B cell (primary cell): Measurements from ENCODE around the gene KCNJ12. TPM values are rescaled to one million over a fixed set of nuclear protein-coding genes. Genes with fewer than 3 reads are reported as not detected.

Source experiments
- ATAC-seq: fragments of 200-7000 bp; cut with Tn5 transposase; one replicate; pipeline ENCODE4 v1.10.0; 2021; ENCODE audit warnings: low read depth, mild to moderate bottlenecking, moderate number of reproducible peaks, moderate library complexity
- CTCF ChIA-PET: fragments of 350-600 bp; sonication (Branson Sonifier 250); formaldehyde crosslinking; loops from one replicate; lab custom pipeline; 2021; ENCODE audit warnings: antibody characterized with exemption, inconsistent platforms; lab: Charles Lee
- POLR2A ChIA-PET: fragments of 350-600 bp; sonication (Branson Sonifier 250); formaldehyde crosslinking; loops from one replicate; lab custom pipeline; 2021; ENCODE audit warnings: antibody characterized with exemption; lab: Charles Lee
- DNase-seq: peaks from one replicate; pipeline ENCODE4 v3.0.0; 2013
- H2AFZ ChIP-seq: 2 replicates; pipeline ENCODE4 v1.6.1; 2012; ENCODE audit warnings: mild to moderate bottlenecking, low read depth, low read length; ENCODE audit not compliant: insufficient read depth, poor library complexity, severe bottlenecking
- H3K27ac ChIP-seq, 2 donors: 1 replicate in 1 of 2; 2 replicates in 1 of 2; pipeline ENCODE4 v1.5.1; 2012 to 2013; ENCODE audit warnings: low read length in 2 of 2, mild to moderate bottlenecking in 2 of 2, moderate library complexity in 1 of 2
- H3K27me3 ChIP-seq, 4 experiments: fragments of 200-600 bp in 1 of 4; sonication (generic) in 1 of 4; replicated peaks in 1 of 4; 1 replicate in 2 of 4; 2 replicates in 2 of 4; pipeline versions ENCODE4 v1.6.1 to v1.7.0; 2013 to 2016; ENCODE audit warnings: low read length in 3 of 4, mild to moderate bottlenecking in 2 of 4, mixed read lengths in 1 of 4, moderate library complexity in 1 of 4; ENCODE audit not compliant: insufficient read depth in 4 of 4, control insufficient read depth in 3 of 4; ENCODE audit errors: control extremely low read depth in 1 of 4
- H3K36me3 ChIP-seq, 2 experiments: replicated peaks in 1 of 2; 1 replicate in 1 of 2; 2 replicates in 1 of 2; pipeline versions ENCODE4 v1.6.1 to v1.7.1; 2013; ENCODE audit warnings: low read length in 1 of 2; ENCODE audit not compliant: insufficient read depth in 2 of 2, control insufficient read depth in 1 of 2; ENCODE audit errors: control extremely low read depth in 1 of 2, extremely low read depth in 1 of 2
- H3K4me1 ChIP-seq, 2 donors: fragments of 200-600 bp in 1 of 2; sonication (generic) in 1 of 2; 1 replicate in 1 of 2; 2 replicates in 1 of 2; pipeline versions ENCODE4 v1.5.1 to v1.6.1; 2013 to 2017; ENCODE audit warnings: low read length in 2 of 2; ENCODE audit not compliant: control insufficient read depth in 2 of 2, insufficient read depth in 2 of 2
- H3K4me2 ChIP-seq: replicated peaks from 2 replicates; pipeline ENCODE3; 2012; ENCODE audit warnings: mild to moderate bottlenecking, low read depth, low read length; ENCODE audit not compliant: poor library complexity, severe bottlenecking
- H3K4me3 ChIP-seq, 5 experiments: fragments of 200-600 bp in 1 of 5; sonication (generic) in 1 of 5; 1 replicate in 3 of 5; 2 replicates in 2 of 5; pipeline versions ENCODE4 v1.5.1 to v1.7.0; 2011 to 2016; ENCODE audit warnings: low read length in 4 of 5, mild to moderate bottlenecking in 4 of 5, low read depth in 2 of 5, control low read depth in 1 of 5, moderate library complexity in 1 of 5; ENCODE audit not compliant: insufficient read depth in 1 of 5; ENCODE audit errors: control extremely low read depth in 1 of 5, extremely low read depth in 1 of 5
- H3K79me2 ChIP-seq: fragments of 200-600 bp; sonication (generic); one replicate; pipeline ENCODE4 v1.6.0; 2016; ENCODE audit warnings: low read length; ENCODE audit not compliant: control insufficient read depth, insufficient read depth
- H3K9ac ChIP-seq: fragments of 200-600 bp; sonication (generic); 2 replicates; pipeline ENCODE4 v1.6.1; 2017; ENCODE audit warnings: mild to moderate bottlenecking, low read length, moderate library complexity
- H3K9me3 ChIP-seq, 3 donors: one replicate each; pipeline versions ENCODE4 v1.6.1 to v1.7.1; 2013; ENCODE audit warnings: low read length in 2 of 3; ENCODE audit not compliant: control insufficient read depth in 2 of 3, insufficient read depth in 1 of 3; ENCODE audit errors: control extremely low read depth in 1 of 3
- H4K20me1 ChIP-seq: 2 replicates; pipeline ENCODE4 v1.6.0; 2012; ENCODE audit warnings: mild to moderate bottlenecking, low read length; ENCODE audit not compliant: insufficient read depth, control insufficient read depth, poor library complexity, severe bottlenecking
- H3K27ac Mint-ChIP-seq: one replicate; pipeline ENCODE4 v1.8.0; 2021; ENCODE audit warnings: mixed read lengths
- H3K27me3 Mint-ChIP-seq: one replicate; pipeline ENCODE4 v1.8.0; 2021; ENCODE audit warnings: mixed read lengths
- H3K4me1 Mint-ChIP-seq: one replicate; pipeline ENCODE4 v1.8.0; 2021; ENCODE audit warnings: mixed read lengths
- H3K4me3 Mint-ChIP-seq: one replicate; pipeline ENCODE4 v1.8.0; 2021; ENCODE audit warnings: mixed read lengths
- H3K9me3 Mint-ChIP-seq: one replicate; pipeline ENCODE4 v1.8.0; 2022; ENCODE audit warnings: mixed read lengths; ENCODE audit not compliant: insufficient read depth
- CTCF ChIP-seq: fragments of 200-600 bp; IDR thresholded peaks from one replicate; pipeline ENCODE4 v1.8.0; 2022; ENCODE audit warnings: antibody characterized with exemption, mild to moderate bottlenecking
- EZH2 ChIP-seq: IDR thresholded peaks from 2 replicates; pipeline ENCODE4 v1.6.1; 2012; ENCODE audit warnings: borderline replicate concordance, low read depth, mild to moderate bottlenecking, moderate library complexity, low read length; ENCODE audit not compliant: insufficient read depth, poor library complexity, severe bottlenecking
- WGBS: methylation state at CpG from one replicate; pipeline ENCODE4 v1.1.5; 2013; ENCODE audit warnings: missing lambda C conversion rate; ENCODE audit not compliant: insufficient coverage; 5-methylcytosine and 5-hydroxymethylcytosine counted together
- intact Hi-C: fragments of 100-400 bp; cut with micrococcal nuclease; formaldehyde crosslinking; loops from one replicate; pipeline ENCODE4 v1.10.0; 2022
- polyA plus RNA-seq: library from polyadenylated mRNA; depleted of rRNA; stranded (reverse); fragments of >200 nt; gene quantifications from 2 replicates; pipeline ENCODE4 v1.2.3, GENCODE V29; 2012
- total RNA-seq, 2 donors: library from RNA; stranded (reverse); fragments of 120-200 nt in 1 of 2; gene quantifications; 1 replicate in 1 of 2; 2 replicates in 1 of 2; pipeline versions ENCODE4 v1.2.3 to v1.2.4, GENCODE V29; 2013 to 2022

Gene KCNJ12
- total and polyA plus RNA-seq, 2 donors (not counting 1 experiment from before 2014, with no cell fraction given), result not detected

GRCh38 chr17:21357281-21357680 is 18.9 kb upstream of the KCNJ12 start:
- Histone ChIP-seq H3K4me2 (no peak overlapping the region), H3K9ac (no peak overlapping the region), H2AFZ (no peak overlapping the region), H3K36me3 (no peaks in the 10 kb centered on the region), H3K27me3 (no peaks in the 10 kb centered on the region), H3K79me2 (no peaks in the 10 kb centered on the region), H3K4me3 (no peak overlapping the region), H3K9me3 (no peaks in the 10 kb centered on the region), H3K4me1 (no peaks in the 10 kb centered on the region), H3K27ac (no peak overlapping the region), H4K20me1 (no peaks in the 10 kb centered on the region)
- intact Hi-C loops, result no loop called here
- POLR2A ChIA-PET, result no interaction called here
- Mint-ChIP-seq H3K4me3 (no peak overlapping the region), H3K27me3 (peaks cover 3% of the 10 kb centered on the region), H3K27ac (no peak overlapping the region), H3K9me3 (no peaks in the 10 kb centered on the region), H3K4me1 (no peaks in the 10 kb centered on the region)
- no peak for TF ChIP-seq EZH2
- no peak for TF ChIP-seq CTCF
- CTCF ChIA-PET, result no interaction called here
- ATAC-seq (no peak), DNase-seq (no peak)
- 91% methylated on average over 4 of the region's 5 CpGs for WGBS

DNA sequence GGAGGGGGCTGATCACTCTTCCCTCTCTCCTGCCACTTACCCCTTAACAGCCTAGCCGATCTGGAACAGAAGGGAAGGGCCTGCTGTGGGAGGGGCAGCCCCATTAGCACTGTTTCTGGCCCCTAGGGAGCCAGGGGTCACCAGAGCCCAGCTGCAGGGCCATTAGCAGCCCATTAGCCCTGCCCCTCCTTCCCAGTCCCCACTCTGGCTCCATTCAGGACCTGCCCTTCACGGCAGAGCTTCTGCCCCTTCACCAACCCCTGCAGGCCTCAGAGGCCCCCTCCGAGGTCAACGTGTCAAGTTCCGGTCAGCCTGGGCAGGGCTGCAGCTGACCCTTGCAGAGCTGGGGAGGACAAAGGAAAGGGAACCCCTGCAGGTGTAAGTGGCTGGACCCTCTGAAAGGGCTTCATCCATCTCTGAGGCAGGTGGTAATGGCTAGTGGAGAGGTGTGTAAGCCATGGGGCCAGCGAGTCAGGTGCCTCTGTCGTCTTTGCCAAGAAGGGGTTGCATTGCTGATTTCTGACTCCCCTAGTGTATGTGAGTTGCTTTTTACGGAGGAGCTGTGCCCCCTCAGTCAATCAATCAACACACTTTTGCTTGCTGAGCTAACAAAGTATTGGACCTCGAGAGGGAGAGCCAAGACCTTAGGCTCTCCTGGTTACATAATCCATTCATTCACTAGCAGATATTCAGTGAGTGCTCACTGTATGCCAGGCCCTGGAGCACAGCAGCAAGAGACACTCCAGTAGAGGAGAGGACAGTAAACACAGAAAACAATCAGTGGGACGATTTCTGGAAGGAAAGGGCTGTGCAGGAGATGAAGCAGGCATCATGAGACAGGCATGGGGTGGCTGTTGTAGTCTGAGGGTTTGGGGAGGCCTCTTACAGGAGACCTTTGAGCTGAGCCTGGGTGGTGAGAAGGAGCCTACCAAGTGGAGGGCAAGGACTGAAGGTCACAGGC is 18.2 kb upstream of the KCNJ12 start:
- Mint-ChIP-seq H3K27ac (no peak overlapping the region), H3K9me3 (no peaks in the 10 kb centered on the region), H3K4me3 (no peak overlapping the region), H3K4me1 (no peaks in the 10 kb centered on the region), H3K27me3 (peaks cover 3% of the 10 kb centered on the region)
- DNase-seq (no peak), ATAC-seq (no peak)
- TF ChIP-seq EZH2, result no peak
- no peak for TF ChIP-seq CTCF
- Histone ChIP-seq H3K27me3 (no peaks in the 10 kb centered on the region), H4K20me1 (no peaks in the 10 kb centered on the region), H2AFZ (no peak overlapping the region), H3K36me3 (no peaks in the 10 kb centered on the region), H3K79me2 (no peaks in the 10 kb centered on the region), H3K9me3 (no peaks in the 10 kb centered on the region), H3K4me2 (no peak overlapping the region), H3K9ac (no peak overlapping the region), H3K4me3 (no peak overlapping the region), H3K4me1 (no peaks in the 10 kb centered on the region), H3K27ac (no peak overlapping the region)
- WGBS, result 87% methylated on average over 8 of the region's 10 CpGs
- ChIA-PET POLR2A (no interaction called here), CTCF (no interaction called here)
- intact Hi-C loops, result no loop called here
